Fibroblast of mammary gland (primary cell): ENCODE measurements around the gene KLHL30.

Source experiments
- DNase-seq: peaks from one replicate; pipeline ENCODE4 v3.0.0-alpha.2; 2010; ENCODE audit warnings: low read depth
- H3K4me3 ChIP-seq: 2 replicates; pipeline ENCODE4 v1.5.1; 2011; ENCODE audit warnings: low read depth, mild to moderate bottlenecking, low read length, moderate library complexity; ENCODE audit not compliant: control insufficient read depth
- TF ChIP-seq, protein P1 (sequence below): conservative IDR thresholded peaks from 2 replicates; pipeline ENCODE4 v1.5.1; 2011; ENCODE audit warnings: low read depth, low read length, inconsistent platforms; ENCODE audit not compliant: control insufficient read depth, insufficient read depth

The KLHL30 gene

GRCh38 chr2:238157506-238158017 lies 19.1 kb downstream of the KLHL30 start:
- H3K4me3 ChIP-seq, result no peak overlapping the region
- TF ChIP-seq, protein P1, sequence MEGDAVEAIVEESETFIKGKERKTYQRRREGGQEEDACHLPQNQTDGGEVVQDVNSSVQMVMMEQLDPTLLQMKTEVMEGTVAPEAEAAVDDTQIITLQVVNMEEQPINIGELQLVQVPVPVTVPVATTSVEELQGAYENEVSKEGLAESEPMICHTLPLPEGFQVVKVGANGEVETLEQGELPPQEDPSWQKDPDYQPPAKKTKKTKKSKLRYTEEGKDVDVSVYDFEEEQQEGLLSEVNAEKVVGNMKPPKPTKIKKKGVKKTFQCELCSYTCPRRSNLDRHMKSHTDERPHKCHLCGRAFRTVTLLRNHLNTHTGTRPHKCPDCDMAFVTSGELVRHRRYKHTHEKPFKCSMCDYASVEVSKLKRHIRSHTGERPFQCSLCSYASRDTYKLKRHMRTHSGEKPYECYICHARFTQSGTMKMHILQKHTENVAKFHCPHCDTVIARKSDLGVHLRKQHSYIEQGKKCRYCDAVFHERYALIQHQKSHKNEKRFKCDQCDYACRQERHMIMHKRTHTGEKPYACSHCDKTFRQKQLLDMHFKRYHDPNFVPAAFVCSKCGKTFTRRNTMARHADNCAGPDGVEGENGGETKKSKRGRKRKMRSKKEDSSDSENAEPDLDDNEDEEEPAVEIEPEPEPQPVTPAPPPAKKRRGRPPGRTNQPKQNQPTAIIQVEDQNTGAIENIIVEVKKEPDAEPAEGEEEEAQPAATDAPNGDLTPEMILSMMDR, result no peak
- no peak for DNase-seq

GRCh38 chr2:238158018-238158508 lies 19.6 kb downstream of the KLHL30 start:
- DNase-seq, result no peak
- TF ChIP-seq, protein P1, result no peak
- H3K4me3 ChIP-seq, result no peak overlapping the region

- peak within 1 kb of the TSS; percentile 38 for H3K4me3 ChIP-seq
- TF ChIP-seq, protein P1, result no peak
- no peak for DNase-seq
These were observed 20.1 kb downstream of the KLHL30 start, which contains the start of gene ERFE for GRCh38 chr2:238158509-238159070. Gene ERFE, plus strand, starts transcription at chr2:238158970. Its CDS starts 38 bp downstream, at chr2:238159008.

DNA sequence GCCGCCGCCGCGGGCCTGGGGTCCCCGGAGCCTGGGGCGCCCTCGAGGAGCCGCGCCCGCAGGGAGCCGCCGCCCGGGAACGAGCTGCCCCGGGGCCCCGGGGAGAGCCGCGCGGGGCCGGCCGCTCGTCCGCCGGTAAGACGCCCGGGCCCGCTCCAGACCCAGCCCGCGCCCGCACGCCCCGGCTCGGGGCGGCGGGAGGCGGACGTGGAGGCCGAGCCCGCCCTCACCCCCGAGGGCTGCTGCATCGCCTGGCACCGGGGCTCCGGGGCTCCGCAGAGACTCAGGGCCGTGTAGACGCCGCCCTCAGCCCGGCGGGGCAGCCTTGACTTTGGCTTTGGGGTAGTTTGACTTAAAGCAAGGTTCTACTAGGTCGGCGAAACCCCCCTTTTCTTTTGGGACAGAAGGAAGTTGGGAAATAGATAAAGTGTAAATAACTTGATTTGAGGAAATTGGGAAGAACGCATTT lies 20.6 kb downstream of the KLHL30 start:
- peak overlapping the region; percentile 38 for H3K4me3 ChIP-seq
- no peak for DNase-seq
- TF ChIP-seq, protein P1, result no peak

DNA sequence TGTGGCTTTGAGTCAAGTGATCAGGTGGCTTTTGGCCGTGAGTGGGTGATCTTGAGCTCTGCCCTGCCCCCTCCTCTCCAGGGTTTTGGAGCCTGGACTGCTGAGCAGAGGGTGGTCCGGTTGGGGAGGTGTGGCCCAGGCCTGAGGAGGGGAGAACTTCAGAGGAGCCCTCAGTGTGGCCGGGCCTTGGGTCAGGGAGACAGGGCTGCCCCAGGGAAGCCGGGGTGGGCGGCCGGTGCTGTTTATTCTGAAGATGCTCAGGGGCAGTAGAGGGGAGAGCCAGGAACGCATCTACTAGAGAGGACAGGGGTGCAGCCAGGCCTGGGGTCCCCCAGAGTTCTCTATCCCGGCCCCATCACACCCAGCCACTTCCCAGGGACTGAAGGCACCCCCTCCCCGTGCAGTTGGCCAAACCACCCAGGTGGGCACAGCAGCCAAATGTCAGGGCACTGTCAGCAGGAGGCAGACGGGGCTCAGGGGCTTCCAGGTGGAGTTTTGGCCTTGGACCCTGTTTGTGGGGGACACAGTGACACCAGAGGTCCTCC lies 21.3 kb downstream of the KLHL30 start:
- DNase-seq, result no peak
- peak overlapping the region; percentile 38 for H3K4me3 ChIP-seq
- TF ChIP-seq, protein P1, result no peak

- H3K4me3 ChIP-seq, result no peak overlapping the region
- TF ChIP-seq, protein P1, result peak; percentile 7
- DNase-seq, result no peak
These were observed 22.0 kb downstream of the KLHL30 start for GRCh38 chr2:238160206-238161129.
